Endometrial microvascular endothelial cells (primary cell): Measurements from ENCODE around the gene CANX. TPM values are rescaled to one million over a fixed set of nuclear protein-coding genes. Genes with fewer than 3 reads are reported as not detected.

Source experiments
- in situ Hi-C: cut with HindIII; loops from 2 replicates; pipeline ENCODE4 v1.10.0; 2017; ENCODE audit warnings: low sequenced_read_pairs, low pct_unique_long_range_greater_than_20kb; ENCODE audit errors: inconsistent ontology term
- total RNA-seq: library from RNA; depleted of rRNA; stranded (reverse); fragments of >200 nt; gene quantifications from one replicate; pipeline ENCODE4 v1.2.3, GENCODE V29; 2015; ENCODE audit errors: inconsistent ontology term

CANX gene
- total RNA-seq, 1 donor from 2014 or later = 504 TPM

DNA sequence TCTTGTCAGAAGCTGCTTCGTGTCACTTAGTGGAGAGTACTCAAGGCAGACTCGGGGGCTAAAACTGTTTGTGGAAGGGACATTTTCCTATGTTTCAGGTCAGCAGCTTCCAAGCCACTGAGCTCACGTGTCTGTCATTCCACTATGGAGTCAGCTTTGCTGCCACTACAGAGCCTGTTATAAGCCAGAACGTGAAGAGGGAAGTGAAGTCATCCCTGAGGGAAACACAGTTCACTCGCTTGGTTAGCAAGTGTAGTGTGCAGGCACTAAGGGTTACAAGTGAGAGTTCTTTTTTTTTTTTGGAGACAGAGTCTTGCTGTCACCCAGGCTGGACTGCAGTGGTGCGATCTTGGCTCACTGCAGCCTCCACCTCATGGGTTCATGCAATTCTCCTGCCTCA is 70.5 kb downstream of the CANX start:
- in situ Hi-C loops = no loop called here

DNA sequence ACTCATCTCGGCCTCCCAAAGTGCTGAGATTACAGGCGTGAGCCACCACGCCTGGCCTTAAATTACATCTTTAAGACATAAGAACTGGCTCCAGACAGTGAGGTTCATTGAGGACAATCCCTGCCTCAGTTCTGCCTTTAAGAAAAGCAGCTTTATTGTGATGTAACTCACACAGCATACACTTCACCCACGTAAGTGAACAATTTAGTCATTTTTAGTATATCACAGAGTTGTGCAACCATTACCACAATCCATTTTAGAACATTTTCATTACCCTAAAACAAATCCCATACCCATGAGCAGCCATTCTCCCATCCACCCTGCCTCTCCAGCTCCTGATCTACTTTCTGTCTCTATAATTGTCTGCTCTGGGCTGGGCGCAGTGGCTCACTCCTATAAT is 71.0 kb downstream of the CANX start:
- in situ Hi-C loops = no loop called here

DNA sequence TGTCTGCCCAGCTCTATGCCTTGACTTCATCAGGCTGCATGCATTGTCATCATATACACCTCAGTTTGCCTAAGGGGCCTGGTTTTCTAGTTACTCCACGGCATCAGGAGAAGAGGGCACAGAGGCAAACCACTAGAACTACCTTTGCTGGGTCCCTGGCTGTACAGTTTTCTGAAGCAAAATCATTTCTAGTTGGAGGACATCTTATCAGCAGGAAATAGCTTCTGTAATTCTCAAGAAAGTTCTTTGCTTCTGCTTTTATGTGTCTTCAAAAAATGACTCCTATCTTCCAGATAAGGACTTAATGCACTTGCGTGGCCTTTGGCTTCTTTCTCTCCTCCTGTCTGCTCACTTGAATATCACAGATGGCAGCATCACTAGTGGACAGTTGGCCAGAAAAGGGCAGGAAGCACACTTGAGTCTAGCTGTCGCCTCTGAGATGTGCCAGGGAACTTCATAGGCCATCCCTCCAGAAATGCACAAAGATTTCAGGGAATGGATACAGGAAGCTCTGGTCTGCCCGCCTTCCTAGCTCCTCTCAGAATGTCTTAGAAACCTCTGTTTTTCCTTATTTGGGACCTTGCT is 72.6 kb downstream of the CANX start:
- in situ Hi-C loops = no loop called here

DNA sequence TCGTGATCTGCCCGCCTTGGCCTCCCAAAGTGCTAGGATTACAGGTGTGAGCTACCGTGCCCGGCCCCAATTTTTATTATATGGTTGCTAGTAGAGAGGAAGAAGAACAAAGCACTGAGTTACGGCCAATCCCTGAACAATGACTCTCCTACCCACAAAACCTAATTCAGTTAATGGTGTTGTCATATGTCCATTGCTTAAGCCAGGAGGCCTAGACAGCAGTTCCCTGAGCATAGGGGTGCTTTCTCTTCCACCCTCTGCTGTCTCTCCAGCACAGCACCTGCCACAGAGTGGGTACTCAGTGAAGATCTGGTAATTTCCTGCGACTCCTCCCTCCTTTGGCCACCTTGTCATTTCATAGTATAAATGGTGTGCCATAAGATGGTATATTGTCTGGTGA is 73.6 kb downstream of the CANX start:
- in situ Hi-C loops = no loop called here

DNA sequence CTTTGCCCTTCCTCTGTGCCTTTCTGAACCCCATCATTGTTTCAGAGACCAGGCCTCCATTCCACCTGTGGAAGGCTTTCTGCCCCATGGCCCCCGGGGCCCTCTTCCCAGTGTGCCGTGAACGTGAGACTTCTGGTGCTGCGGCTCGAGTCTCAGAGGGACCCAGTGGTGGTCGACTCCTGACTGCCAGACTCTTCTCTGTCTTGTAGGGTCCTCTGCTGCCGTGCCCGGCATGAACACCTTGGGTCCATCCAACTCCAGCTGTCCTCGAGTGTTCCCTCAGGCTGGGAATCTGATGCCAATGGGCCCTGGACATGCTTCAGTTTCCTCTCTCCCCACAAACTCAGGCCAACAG is 74.9 kb downstream of the CANX start:
- in situ Hi-C loops = no loop called here

DNA sequence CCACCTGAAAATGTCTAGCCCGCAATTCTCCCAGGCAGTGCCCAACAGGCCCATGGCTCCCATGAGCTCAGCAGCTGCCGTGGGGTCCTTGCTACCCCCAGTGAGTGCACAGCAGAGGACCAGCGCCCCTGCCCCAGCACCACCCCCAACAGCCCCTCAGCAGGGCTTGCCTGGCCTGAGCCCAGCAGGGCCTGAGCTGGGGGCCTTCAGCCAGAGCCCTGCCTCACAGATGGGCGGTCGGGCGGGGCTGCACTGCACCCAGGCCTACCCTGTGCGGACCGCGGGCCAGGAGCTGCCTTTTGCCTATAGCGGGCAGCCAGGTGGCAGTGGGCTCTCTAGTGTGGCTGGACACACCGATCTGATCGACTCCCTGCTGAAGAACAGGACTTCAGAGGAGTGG is 75.7 kb downstream of the CANX start:
- in situ Hi-C loops = no loop called here

DNA sequence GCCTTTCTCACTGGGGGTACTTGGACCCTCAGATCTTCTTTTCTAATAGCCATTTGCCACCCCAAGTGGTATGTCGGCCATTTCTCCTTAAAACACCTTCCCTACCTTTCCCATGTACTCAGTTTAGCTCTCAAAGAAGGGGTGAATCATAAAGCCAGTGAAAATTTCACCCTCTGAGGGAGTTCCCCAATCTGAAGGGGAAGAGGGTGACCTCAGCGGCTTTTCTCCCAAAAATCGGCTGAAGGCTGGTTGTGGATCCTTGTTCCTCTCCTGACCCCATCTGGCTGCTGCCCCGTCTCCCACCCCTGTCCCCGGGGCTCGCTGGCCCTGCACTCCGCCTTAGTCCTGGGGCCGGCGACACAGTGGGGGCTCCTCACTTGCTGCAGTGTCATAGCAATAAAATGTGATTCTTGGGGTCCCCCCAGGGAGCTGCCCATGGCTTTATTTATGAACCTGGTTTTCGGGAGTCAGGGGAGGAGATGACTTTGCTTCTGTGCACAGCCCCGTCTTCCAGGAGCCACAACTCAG is 77.7 kb downstream of the CANX start:
- in situ Hi-C loops = no loop called here

DNA sequence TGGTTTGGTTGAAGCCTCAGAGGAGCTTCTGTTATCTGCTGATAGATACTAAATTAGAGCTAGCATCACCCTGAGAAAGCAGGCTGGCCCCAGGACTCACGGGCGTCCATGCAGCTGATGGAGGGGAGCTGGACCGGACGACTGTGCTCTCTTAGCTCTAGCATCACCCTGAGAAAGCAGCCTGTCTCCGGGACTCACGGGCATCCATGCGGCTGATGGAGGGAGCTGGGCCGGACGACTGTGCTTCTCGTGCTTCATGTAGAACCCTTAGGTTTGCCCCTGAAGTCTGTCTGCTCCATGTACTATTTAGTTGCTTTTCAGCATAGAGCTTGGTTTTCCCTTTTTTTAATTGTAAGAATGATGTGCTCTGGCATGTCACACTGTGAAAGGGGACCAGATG is 78.7 kb downstream of the CANX start:
- in situ Hi-C loops = no loop called here

DNA sequence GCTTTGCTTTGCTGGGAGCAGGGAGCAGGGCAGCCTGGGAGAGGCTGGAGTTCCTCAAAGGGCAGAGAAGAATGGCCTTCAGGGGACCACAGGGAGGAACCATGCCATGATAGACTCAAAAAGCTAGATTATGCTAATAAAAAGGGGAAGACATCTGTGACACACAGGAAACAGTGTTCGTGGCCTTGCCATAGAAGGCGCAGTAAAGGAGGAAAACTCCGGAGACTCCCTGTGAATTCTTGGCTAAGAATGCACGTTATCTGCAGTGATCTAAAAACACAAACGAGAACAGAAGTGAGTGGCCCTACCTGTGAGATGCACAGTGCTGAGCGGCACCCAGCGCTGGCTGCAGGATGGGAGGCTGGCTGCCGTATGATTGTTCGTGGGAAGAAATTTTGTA is 79.1 kb downstream of the CANX start:
- in situ Hi-C loops = no loop called here

DNA sequence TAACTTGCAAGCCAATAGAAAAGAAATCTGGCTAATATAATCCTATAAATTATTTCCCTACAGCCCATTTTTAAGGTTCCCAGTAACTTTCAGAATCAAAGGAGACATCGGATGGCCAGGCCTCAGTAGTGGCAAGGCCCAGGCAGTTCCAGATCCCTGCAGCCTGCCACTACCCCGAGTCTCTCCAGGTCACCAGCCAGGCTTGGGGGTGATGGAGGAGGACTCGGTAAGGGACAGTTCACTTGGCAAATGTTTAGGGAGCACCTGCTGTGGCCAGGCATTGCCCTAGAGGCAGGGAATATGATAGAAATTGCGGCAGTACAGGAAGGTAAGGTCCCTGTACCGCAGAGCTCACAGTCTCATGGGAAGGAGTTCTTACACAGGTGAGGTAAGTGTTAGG is 79.8 kb downstream of the CANX start:
- in situ Hi-C loops = no loop called here

DNA sequence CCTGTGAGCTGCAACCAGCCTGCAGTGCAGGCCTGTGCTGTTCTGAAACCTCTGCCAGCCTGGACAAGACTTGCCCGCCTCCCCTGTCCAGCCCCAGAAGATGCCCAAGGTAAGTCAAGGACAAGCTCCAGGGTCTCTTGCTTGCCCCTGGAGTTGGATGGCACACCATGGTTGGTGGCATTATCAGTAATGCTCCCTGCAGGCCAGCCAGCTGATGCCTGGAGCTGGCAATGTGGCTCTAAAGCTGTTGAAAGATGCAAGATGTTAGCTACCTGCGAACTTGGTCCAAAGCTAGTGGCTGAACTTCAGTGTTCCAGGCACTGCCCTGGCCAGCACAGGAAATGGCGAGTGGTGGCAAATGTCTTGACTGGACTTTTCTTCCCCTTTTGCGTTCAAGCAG is 81.1 kb downstream of the CANX start:
- in situ Hi-C loops = no loop called here

DNA sequence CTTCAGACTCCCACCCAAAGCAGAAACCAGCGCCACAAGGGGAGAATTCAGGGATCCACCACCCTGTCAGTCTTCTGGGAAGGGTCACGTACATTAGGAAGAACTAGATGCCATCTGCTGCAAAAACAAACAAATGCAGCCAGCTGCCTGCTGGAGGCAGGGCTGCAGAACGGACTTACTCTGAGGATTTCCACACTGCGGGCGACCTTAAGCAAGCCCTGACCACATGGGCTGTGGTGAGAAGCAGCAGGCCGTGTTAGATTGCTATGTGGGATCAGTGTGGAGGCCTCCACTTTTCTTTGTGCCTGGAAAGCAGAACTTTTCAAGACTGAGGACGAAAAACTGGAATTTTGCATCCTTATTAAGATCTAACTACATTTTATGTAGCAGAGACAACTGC is 81.6 kb downstream of the CANX start:
- in situ Hi-C loops = no loop called here

Other genes with a start within 250 kb of the CANX start
- gene RUFY1, start 148.4 kb upstream of the CANX start, total RNA-seq = 23.7 TPM
- gene HNRNPH1, start 75.3 kb upstream of the CANX start, total RNA-seq = 445 TPM
- gene CBY3, start 17.9 kb upstream of the CANX start, total RNA-seq = not detected
- gene MAML1, start 33.9 kb downstream of the CANX start, total RNA-seq = 13.6 TPM
- not detected for gene LTC4S, start 95.0 kb downstream of the CANX start, total RNA-seq
- gene MGAT4B, start 107.9 kb downstream of the CANX start, total RNA-seq = 195 TPM
- 591 TPM for gene SQSTM1, start 121.9 kb downstream of the CANX start, total RNA-seq
- 31.4 TPM for gene MRNIP, start 159.8 kb downstream of the CANX start, total RNA-seq
- 73.8 TPM for gene TBC1D9B, start 208.9 kb downstream of the CANX start, total RNA-seq